ACHN (cell line): ENCODE measurements around the gene RMI2.
A peak's percentile ranks its signal among the peaks of the same experiment; 100 is the strongest.

ENCODE experiments used
- DNase-seq: peaks from one replicate; pipeline ENCODE4 v3.0.0-alpha.2; 2015
- in situ Hi-C: cut with HindIII; loops from 2 replicates; pipeline ENCODE4 v1.10.0; 2017; ENCODE audit warnings: low sequenced_read_pairs, low pct_ligation_motif_present, low pct_unique_long_range_greater_than_20kb

Gene RMI2

DNA sequence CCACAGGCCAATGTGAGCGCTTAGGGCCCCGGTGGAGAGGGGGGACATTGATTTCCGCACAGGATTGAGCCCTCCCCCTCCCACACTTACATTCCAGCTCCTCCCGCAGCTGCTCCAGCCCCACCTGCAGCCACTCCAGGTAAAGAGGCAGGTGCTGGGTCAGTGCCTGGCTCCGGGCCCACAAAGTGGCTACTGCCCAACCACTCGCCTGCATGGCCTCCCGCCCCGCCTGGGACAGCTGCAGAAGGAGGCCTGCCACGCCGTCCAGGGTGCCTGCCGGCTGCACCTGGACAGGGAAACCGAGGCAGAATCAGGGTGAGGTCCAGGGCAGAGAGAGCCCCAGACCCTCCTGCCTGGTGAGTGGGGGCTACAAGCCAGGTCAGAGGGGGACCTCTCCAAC, 46.3 kb downstream of the RMI2 start:
- in situ Hi-C loops = no loop called here

DNA sequence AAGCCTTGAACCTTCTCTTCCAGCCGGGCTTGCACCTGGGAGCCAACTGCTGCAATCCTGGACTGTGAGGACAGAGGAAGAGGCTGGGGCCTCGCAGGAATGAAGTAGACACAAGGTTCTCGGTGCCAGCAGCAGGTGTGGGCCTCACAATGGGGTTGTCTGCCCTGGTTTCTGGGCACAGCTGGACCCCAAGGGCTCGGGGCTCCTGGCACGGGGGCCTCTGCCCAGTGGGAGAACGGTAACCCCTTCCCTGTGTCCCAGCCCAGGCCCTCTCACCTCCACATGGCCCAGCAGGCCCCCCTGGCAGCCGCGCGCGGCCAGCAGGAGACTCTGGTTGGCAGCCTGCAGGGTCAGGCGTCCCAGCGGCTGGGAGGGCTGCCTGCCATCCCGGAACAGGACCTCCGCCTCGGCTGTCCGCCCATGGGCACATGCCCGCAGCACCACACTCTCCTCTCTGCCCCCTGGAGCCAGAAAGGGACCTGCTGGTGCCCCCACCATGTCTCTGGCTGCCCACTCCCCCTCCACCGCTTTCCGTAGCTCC, 46.9 kb downstream of the RMI2 start:
- DNase-seq = no peak
- in situ Hi-C loops = no loop called here

More for the DNA sequence above, 46.3 kb downstream of the RMI2 start:
- DNase-seq = no peak

DNA sequence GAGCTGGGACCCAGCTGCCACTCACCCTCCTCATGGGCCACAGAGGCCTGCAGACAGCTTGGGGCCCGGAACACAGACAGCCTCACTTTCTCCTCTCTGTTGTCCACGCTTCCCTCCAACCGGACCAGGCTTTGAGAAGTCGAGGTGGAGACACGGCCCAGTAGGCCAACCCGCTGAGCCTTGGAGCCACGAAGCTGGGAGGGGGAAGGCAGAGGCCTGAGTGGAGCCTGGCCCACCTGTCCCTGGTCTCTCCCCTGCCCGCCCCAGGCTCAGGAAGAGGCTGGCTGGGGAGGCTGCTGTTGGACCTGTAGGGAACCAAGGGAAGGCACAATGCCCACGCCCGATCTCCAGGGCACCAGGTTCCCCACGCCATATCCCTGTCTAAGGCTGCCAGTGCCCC, 48.1 kb downstream of the RMI2 start:
- no peak for DNase-seq

DNA sequence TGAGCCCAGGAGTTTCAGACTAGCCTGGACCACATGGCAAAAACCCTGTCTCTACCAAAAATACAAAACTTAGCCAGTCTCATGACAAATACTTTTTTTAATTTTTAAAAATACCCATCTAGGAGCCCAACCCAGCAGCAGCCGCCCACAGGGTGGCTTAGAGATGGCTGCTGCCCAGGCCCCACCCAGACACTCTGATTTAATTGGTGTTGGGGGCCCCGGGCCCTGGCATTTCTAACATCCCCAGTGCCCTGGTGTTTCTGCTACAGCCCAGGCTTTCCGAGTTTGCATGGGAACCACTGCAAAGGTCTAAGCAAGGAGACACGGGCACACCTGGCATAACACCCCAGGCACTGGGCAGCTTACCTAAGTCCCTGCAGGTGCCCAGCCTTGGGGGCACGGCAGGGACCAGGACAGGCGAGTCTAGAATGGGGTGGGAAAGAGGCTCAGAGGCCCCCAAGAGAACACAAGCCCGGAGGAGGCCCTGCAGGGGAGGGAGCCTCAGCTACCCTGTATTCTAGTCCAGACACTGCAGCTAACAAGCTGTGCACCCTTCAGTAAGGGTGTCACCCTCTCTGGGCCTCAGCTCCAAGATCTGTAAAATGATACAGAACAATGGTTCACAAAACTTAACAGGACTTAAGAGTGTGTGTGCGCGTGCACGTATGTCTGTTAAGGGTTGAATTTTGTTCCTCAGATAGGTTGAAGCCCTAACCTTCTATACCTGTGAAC, 48.8 kb downstream of the RMI2 start:
- in situ Hi-C loops = no loop called here
- no peak for DNase-seq

More for the DNA sequence above, 48.1 kb downstream of the RMI2 start:
- in situ Hi-C loops = no loop called here

DNA sequence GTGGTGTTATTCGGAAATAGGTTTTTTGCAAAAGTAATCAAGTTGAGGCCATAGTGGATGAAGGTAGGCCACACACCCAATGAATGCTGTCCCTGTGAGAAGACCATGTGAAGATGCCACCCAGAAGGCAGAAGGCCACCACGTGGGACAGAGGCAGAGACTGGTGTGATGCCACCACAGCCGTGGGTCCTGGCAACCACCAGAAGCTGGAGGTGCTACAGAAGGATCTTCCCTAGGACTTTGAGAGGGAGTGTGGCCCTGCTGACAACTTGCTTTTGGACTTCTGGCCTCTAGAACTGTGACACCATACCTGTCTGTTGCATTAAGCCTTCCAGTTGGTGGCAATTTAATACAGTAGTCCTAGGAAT, 49.3 kb downstream of the RMI2 start:
- DNase-seq = no peak
- in situ Hi-C loops = no loop called here

DNA sequence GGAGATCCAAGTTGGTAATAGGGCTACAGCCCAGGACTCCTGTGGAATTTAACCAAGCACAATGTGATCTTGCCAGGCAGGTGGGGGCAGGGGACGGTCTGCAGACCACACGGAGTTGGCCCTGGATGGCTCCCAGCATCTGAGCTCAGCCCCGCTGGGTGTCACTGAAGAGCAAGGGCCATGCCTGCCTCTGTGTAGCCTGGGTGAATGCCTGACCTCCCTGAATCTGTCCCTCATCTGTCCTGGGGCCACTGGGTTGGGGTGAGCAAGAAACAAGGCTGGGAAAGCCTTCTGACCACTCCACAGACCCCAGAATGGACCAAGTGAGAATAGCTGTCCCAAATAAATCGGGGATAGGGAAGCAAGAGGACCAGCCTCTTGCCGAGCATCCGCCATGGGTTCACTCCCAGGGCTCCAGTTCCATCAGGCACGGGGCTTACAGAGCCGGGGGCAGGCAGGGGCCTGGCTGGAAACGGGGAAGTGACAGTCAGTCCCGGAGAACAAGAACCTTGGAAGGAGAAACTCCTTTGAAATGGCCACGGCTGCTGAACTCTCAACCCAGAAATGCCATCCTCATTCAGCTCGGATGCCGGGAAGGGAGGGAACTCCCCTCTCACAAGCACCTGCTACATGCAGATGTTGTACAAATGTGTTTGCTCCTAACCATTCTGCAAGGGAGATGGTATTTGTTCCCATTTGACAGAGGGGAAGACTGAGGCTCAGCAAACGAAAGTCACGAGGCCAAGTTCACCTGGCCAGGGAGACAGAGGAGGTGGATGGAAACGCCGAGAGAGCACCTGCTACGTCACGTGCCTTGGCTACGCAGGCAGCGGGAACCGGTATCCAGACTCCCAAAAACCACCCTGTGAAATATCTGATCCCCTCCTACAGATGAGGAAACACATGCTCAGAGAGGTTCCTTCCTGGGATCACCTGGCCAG, 50.0 kb downstream of the RMI2 start:
- in situ Hi-C loops = no loop called here
- no peak for DNase-seq

DNA sequence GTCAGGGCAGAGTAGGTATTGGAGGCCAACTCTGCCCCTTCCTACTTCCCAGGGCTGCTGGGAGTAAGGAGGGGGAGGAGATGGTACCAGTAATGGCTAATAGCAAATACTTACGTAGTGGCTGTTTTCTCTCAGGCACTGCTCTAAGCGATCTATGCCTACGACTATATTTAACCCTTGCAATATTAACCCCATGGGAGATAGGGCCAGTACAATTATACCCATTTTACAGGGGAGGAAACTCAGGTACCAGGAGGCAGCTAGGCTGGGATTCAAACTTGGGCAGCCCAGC, 50.6 kb downstream of the RMI2 start:
- no peak for DNase-seq
- in situ Hi-C loops = no loop called here

DNA sequence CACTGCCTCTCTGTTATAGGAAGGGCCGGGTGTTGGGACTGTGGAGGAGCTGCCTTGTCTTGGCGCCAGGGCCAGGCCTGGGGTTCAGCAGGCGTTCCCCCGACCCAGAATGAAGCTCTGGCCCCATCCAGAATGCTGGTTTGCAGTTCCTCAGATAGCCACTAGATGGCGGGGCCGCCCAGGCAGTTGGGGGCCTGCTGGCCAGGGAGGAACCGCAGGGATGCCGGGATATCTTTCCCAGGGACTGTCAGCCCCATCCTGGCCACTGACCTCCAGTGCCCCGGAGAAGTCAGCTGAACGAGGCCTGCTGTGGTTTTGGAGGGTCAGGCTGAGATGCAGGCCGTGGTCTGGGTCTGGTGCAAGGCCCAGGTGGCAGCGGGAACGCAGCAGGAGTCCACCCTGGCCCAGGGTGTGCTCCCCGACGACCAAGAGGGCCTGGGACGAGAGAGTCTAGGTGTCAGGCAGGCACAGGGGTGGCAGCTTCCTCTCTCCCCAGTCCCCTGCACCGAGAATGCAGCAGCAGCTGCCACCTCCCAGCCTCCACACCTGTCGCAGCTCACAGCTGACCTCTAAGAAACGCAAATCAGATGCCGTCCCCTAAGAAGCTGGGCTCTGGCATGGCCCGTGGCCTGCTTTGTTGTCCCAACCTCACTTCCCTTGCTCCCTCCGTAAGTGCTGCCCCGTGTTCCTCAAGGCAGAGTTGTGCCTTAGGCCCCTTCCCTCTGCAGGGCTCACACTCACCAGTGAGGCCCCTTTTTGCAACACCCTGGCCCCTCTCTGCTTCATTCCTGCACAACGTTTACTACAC, 51.2 kb downstream of the RMI2 start:
- DNase-seq = peak; percentile 73
- in situ Hi-C loops = no loop called here

DNA sequence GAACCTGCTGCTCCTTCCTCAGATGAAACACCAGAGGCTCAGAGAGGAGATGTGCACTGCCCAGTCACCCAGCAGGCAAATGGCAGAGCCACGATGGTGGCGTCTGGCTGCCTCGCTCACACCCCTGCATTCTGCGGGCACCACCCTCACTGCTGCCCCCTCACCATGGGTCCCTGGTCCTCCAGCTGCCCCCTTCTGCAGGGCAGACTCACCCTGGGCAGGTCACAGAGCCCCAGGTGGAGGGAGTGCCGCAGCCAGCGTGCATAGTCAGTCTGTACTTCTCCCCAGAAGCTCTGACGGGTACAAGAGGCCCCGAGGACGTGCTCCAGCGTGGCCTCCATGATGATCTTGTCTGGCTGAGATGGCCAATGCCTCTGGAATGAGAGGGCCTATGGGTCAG, 52.9 kb downstream of the RMI2 start:
- DNase-seq = no peak
- in situ Hi-C loops = no loop called here

DNA sequence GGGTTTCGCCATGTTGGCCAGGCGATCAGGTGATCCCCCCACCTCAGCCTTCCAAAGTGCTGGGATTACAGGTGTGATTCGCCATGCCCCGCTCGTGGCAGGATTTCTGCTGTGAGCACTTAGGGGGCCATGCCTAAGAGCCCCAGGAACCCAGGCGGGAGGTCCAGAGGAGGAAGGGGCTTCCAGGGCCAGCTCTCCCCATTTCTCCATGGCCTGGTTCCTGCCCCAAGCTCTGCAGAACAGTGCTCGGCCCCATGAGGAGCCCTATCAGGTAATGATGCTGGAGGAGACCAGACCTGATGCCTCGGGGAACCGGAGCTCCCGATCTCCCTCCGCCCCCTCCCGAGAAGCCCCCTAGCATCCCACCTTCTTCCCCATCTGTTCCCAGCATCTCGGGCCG, 53.6 kb downstream of the RMI2 start:
- DNase-seq = no peak
- in situ Hi-C loops = no loop called here

DNA sequence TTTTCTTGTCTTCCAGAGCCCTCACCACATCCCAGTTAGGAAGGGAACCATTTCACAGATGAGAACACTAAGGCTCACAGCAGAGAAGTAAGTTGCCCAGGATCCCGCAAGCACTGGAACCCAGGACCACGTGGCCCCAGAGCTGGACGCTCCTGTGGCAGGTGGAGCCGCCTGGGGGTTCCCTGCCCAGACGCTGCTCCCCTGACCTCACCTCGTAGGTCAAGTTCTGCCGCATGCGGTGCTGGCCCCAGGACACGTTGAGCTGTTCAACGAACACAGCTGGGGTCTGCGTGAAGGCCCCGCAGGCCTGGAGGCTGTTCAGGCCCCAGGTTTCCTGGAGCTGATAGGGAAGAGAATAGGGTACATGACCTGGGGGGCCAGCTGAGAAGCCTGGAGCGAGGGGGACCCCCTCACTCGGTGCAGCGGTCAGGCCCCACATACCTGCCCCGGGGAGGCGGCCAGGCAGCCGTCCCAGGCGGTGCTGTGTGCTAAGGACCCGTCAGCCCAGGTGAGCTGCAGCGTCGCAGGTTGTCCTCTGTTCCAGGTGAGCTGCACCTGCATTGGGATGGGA, 54.1 kb downstream of the RMI2 start:
- no peak for DNase-seq
- in situ Hi-C loops = no loop called here

DNA sequence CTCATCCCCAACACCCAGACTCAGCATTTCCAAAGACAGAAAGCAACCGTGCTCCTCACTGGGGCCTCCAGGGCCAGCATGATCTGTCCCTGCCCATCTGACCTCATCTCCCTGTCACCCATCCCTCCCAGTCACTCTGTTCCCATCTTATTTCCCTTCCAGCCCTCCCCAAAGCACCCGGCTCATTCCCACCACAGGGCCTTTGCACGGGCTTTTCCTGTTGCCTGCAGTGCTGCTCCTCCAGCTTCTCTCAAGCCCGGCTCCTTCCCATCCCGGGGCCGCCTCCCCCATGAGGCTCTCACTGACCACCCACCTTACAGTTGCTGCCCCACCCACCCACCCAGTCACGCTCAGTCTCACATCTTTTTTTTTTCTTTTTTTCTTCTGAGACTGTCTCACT, 54.8 kb downstream of the RMI2 start:
- in situ Hi-C loops = no loop called here
- no peak for DNase-seq
